Lung (tissue), 12 donors: ENCODE data around the gene CATSPERD. TPM values are rescaled to one million over a fixed set of nuclear protein-coding genes. Genes with fewer than 3 reads are reported as not detected.

Experiments
- ATAC-seq: fragments of 200-7000 bp; cut with Tn5 transposase; one replicate; pipeline ENCODE4 v1.9.1; 2020; ENCODE audit warnings: moderate number of reproducible peaks; ENCODE audit not compliant: insufficient read depth, low FRiP score
- DNase-seq, 3 donors: peaks; one replicate each; pipeline ENCODE4 v3.0.0-alpha.2; 2013 to 2017
- H3K27ac ChIP-seq, 2 donors: one replicate each; pipeline ENCODE4 v1.5.1; 2013; ENCODE audit warnings: mild to moderate bottlenecking in 2 of 2, moderate library complexity in 2 of 2, control low read depth in 1 of 2, inconsistent platforms in 1 of 2, low read depth in 1 of 2, low read length in 1 of 2
- H3K27me3 ChIP-seq, 3 donors: one replicate each; pipeline ENCODE4 v1.5.1; 2013; ENCODE audit warnings: low read length in 2 of 3; ENCODE audit not compliant: control insufficient read depth in 3 of 3, insufficient read depth in 3 of 3
- H3K36me3 ChIP-seq, 4 donors: one replicate each; pipeline ENCODE4 v1.5.1; 2013; ENCODE audit warnings: low read length in 4 of 4, mild to moderate bottlenecking in 1 of 4, moderate library complexity in 1 of 4; ENCODE audit not compliant: control insufficient read depth in 4 of 4, insufficient read depth in 4 of 4
- H3K4me1 ChIP-seq, 5 donors: one replicate each; pipeline ENCODE4 v1.5.1; 2013; ENCODE audit warnings: low read length in 5 of 5, mild to moderate bottlenecking in 2 of 5, moderate library complexity in 1 of 5; ENCODE audit not compliant: control insufficient read depth in 5 of 5, insufficient read depth in 5 of 5
- H3K4me3 ChIP-seq: one replicate; pipeline ENCODE4 v1.5.1; 2013; ENCODE audit warnings: mild to moderate bottlenecking, control low read depth, moderate library complexity
- H3K9ac ChIP-seq, 2 donors: one replicate each; pipeline ENCODE4 v1.5.1; 2013; ENCODE audit warnings: low read length in 2 of 2, control low read depth in 1 of 2; ENCODE audit not compliant: insufficient read depth in 1 of 2
- H3K9me3 ChIP-seq, 4 donors: one replicate each; pipeline ENCODE4 v1.5.1; 2013; ENCODE audit warnings: low read length in 3 of 4, mild to moderate bottlenecking in 1 of 4, moderate library complexity in 1 of 4; ENCODE audit not compliant: control insufficient read depth in 4 of 4, insufficient read depth in 3 of 4
- CTCF ChIP-seq: IDR thresholded peaks from 2 replicates; pipeline ENCODE4 v1.5.1; 2012; ENCODE audit warnings: mild to moderate bottlenecking; ENCODE audit errors: control extremely low read depth, extremely low read depth
- WGBS, 2 donors: extraction: QIAGEN DNeasy Blood & Tissue Kit; methylation state at CpG; one replicate each; pipeline ENCODE4 v1.1.7; 2013; 5-methylcytosine and 5-hydroxymethylcytosine counted together
- polyA plus RNA-seq, 2 donors: library from polyadenylated mRNA; stranded (reverse); fragments of 200-250 nt; gene quantifications; one replicate each; pipeline ENCODE4 v1.2.1, GENCODE V29; 2013
- total RNA-seq, 2 donors: library from RNA; depleted of rRNA in 1 of 2; stranded (reverse); fragments of >200 nt in 1 of 2; gene quantifications; one replicate each; pipeline ENCODE4 v1.2.1, GENCODE V29; 2014 to 2021
- donor health status: control.
- donor health status: control.
- donor health status: Bipolar disorder and iron deficiency.
- donor health status: healthy.
- donor health status: DM: yes; HTN: yes; CAD: no.

The CATSPERD gene
- total and polyA plus RNA-seq, 4 donors: 8.2 to 11.3 (median 9.2) TPM

GRCh38 chr19:5677136-5677535 is 43.3 kb upstream of the CATSPERD start:
- Histone ChIP-seq H3K36me3 (peaks cover 0 to 7% (median 0%) of the 10 kb centered on the region in 4 donors), H3K27ac (no peak overlapping the region), H3K4me3 (no peak overlapping the region), H3K27me3 (no peaks in the 10 kb centered on the region), H3K9me3 (no peaks in the 10 kb centered on the region), H3K9ac (no peak overlapping the region), H3K4me1 (peaks cover 0 to 11% (median 6%) of the 10 kb centered on the region in 5 donors)
- TF ChIP-seq CTCF: no peak
- DNase-seq (no peak), ATAC-seq (no peak)
- WGBS, 2 donors: 90 to 95% methylated on average over 10 of the region's 10 CpGs

- DNase-seq (no peak), ATAC-seq (no peak)
- Histone ChIP-seq H3K36me3 (peaks cover 0 to 7% (median 0%) of the 10 kb centered on the region in 4 donors), H3K9me3 (no peaks in the 10 kb centered on the region), H3K27ac (no peak overlapping the region), H3K4me3 (no peak overlapping the region), H3K9ac (no peak overlapping the region), H3K27me3 (no peaks in the 10 kb centered on the region), H3K4me1 (peaks cover 0 to 11% (median 6%) of the 10 kb centered on the region in 5 donors)
- TF ChIP-seq CTCF: no peak
- 92 to 93% methylated on average over 9 of the region's 9 CpGs for WGBS, 2 donors
Measured at GRCh38 chr19:5677580-5677979, 42.9 kb upstream of the CATSPERD start.

GRCh38 chr19:5678071-5678718 is 42.2 kb upstream of the CATSPERD start:
- H3K9me3 ChIP-seq: no peaks in the 10 kb centered on the region
- H3K4me3 ChIP-seq: no peak overlapping the region
- no peak for TF ChIP-seq CTCF
- H3K4me1 ChIP-seq: peaks cover 0 to 11% (median 6%) of the 10 kb centered on the region in 5 donors
- H3K27ac ChIP-seq: no peak overlapping the region
- no peaks in the 10 kb centered on the region for H3K27me3 ChIP-seq
- 94% methylated on average over 22 of the region's 22 CpGs for WGBS, 2 donors
- DNase-seq (no peak), ATAC-seq (no peak)
- H3K9ac ChIP-seq: no peak overlapping the region
- peaks cover 0 to 7% (median 0%) of the 10 kb centered on the region in 4 donors for H3K36me3 ChIP-seq
